GM13977 (cell line): ENCODE measurements around the gene SETX.

Source experiments
- DNase-seq: peaks from one replicate; pipeline ENCODE4 v3.0.0; 2012; ENCODE audit warnings: low spot score
- CTCF ChIP-seq: IDR thresholded peaks from 2 replicates; pipeline ENCODE4 v1.5.1; 2012; ENCODE audit warnings: mild to moderate bottlenecking, control low read depth; ENCODE audit not compliant: insufficient read depth; ENCODE audit errors: extremely low read depth, missing control alignments
- in situ Hi-C: fragments of 300-500 bp; cut with MboI; formaldehyde crosslinking; loops from one replicate; pipeline ENCODE4 v1.12.0; 2022; ENCODE audit warnings: low sequenced_read_pairs, low pct_unique_long_range_greater_than_20kb, mixed read lengths, inconsistent platforms; ENCODE audit not compliant: unreplicated experiment

SETX gene

GRCh38 chr9:132319421-132320110, 35.2 kb downstream of the SETX start:
- in situ Hi-C loops, result no loop called here
- TF ChIP-seq CTCF, result no peak
- DNase-seq, result no peak

GRCh38 chr9:132312873-132313272, 41.9 kb downstream of the SETX start:
- DNase-seq, result no peak
- no peak for TF ChIP-seq CTCF
- in situ Hi-C loops, result no loop called here

- no peak for DNase-seq
- no peak for TF ChIP-seq CTCF
- in situ Hi-C loops, result no loop called here
Measured at GRCh38 chr9:132312426-132312825, 42.4 kb downstream of the SETX start.

- TF ChIP-seq CTCF, result no peak
- no peak for DNase-seq
- in situ Hi-C loops, result no loop called here
Measured at GRCh38 chr9:132311978-132312377, 42.8 kb downstream of the SETX start.

GRCh38 chr9:132309056-132309455, 45.7 kb downstream of the SETX start:
- in situ Hi-C loops, result no loop called here

GRCh38 chr9:132301521-132301920, 53.3 kb downstream of the SETX start:
- no peak for TF ChIP-seq CTCF
- in situ Hi-C loops, result no loop called here
- no peak for DNase-seq

More at GRCh38 chr9:132309056-132309455, 45.7 kb downstream of the SETX start:
- TF ChIP-seq CTCF, result no peak
- DNase-seq, result no peak

- no peak for TF ChIP-seq CTCF
- DNase-seq, result no peak
- in situ Hi-C loops, result no loop called here
Measured at GRCh38 chr9:132299221-132299620, 55.6 kb downstream of the SETX start.
